ENCODE measurements around the gene ITGA11. TPM values are rescaled to one million over a fixed set of nuclear protein-coding genes. Genes with fewer than 3 reads are reported as not detected.

The ITGA11 gene
- total RNA-seq, 1 donor from 2014 or later: 0.22 TPM

DNA sequence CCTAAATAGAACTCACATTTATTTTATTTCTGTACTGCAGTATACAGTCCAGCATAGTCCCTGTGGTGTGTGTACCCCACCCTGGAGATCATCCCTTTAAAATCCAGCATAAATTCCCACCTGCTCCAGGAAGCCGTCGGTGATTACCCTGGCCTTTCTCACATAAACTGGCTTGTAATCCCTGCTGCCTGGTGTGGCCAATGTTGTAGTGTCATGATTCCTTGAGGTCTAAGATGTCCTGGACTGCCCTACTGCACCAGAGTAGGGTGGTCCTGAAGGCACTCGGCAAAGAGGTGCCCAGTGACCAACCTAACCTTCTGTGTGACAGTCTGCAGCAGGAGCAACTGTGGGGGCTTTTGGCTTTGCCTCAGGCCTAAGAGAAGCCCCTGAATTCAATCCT, 58.9 kb downstream of the ITGA11 start:
- Mint-ChIP-seq H3K4me3 (ENCODE audit: unreplicated experiment) (no peak overlapping the region), H3K9me3 (ENCODE audit: unreplicated experiment) (peaks cover 4% of the 10 kb centered on the region), H3K36me3 (ENCODE audit: unreplicated experiment) (no peaks in the 10 kb centered on the region), H3K4me1 (ENCODE audit: low read depth, unreplicated experiment) (no peaks in the 10 kb centered on the region), H3K27me3 (ENCODE audit: unreplicated experiment) (no peaks in the 10 kb centered on the region), H3K27ac (ENCODE audit: unreplicated experiment) (no peak overlapping the region)
- TF ChIP-seq, protein P1, sequence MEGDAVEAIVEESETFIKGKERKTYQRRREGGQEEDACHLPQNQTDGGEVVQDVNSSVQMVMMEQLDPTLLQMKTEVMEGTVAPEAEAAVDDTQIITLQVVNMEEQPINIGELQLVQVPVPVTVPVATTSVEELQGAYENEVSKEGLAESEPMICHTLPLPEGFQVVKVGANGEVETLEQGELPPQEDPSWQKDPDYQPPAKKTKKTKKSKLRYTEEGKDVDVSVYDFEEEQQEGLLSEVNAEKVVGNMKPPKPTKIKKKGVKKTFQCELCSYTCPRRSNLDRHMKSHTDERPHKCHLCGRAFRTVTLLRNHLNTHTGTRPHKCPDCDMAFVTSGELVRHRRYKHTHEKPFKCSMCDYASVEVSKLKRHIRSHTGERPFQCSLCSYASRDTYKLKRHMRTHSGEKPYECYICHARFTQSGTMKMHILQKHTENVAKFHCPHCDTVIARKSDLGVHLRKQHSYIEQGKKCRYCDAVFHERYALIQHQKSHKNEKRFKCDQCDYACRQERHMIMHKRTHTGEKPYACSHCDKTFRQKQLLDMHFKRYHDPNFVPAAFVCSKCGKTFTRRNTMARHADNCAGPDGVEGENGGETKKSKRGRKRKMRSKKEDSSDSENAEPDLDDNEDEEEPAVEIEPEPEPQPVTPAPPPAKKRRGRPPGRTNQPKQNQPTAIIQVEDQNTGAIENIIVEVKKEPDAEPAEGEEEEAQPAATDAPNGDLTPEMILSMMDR (IDR thresholded peaks at IDR 0.05; ENCODE audit: partially characterized antibody, unreplicated experiment): no peak
- DNase-seq: no peak

DNA sequence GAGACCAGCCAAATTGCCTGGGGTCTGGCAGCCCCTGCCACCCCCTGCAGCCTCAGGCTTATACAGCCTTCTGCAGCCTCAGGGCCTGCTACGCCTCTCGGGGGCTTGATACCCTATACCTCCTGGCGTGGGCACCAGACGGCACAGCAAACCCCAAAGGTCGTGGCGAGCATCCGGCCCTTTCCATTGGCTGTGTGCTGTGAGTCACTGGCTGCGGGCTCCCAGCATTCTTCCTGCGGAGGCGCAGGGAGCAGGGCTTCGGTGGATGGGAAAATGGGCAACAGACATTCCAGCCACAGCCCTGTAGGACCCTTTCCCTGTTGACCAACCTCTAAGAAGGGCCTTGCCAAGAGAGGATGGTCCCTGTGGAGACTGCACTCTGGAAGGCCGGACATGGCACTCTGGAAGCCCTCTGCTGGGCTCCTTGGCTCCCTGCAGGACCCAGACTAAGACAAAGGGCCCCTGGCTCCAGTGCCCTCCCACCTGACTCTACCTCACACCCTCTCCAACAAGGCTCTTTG, 59.6 kb downstream of the ITGA11 start:
- Mint-ChIP-seq H3K4me3 (ENCODE audit: unreplicated experiment) (no peak overlapping the region), H3K36me3 (ENCODE audit: unreplicated experiment) (no peaks in the 10 kb centered on the region), H3K4me1 (ENCODE audit: low read depth, unreplicated experiment) (peaks cover 2% of the 10 kb centered on the region), H3K27me3 (ENCODE audit: unreplicated experiment) (no peaks in the 10 kb centered on the region), H3K9me3 (ENCODE audit: unreplicated experiment) (peaks cover 4% of the 10 kb centered on the region), H3K27ac (ENCODE audit: unreplicated experiment) (no peak overlapping the region)
- DNase-seq: no peak
- TF ChIP-seq, protein P1 (IDR thresholded peaks at IDR 0.05; ENCODE audit: partially characterized antibody, unreplicated experiment): no peak

DNA sequence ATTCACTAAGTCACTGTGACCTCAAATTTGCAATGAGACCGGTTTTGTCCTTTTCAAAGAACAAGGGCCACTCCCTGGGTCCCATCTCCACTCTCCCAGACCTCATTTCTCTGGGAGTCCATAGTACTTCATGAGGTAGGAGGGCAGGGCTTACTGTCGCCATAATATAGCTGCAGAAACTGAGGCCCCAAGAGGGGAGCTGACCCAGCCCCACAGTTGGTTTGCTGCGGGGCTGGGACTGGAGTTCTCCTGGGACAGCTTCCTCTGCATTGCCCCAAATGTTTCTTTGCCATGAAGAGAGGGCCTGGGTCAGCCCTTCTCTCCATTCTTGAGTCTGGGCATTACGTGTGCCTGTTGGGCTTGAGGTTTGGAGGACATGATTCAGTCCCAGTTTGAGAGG, 60.1 kb downstream of the ITGA11 start:
- peaks cover 3% of the 10 kb centered on the region for H3K4me1 Mint-ChIP-seq (ENCODE audit: low read depth, unreplicated experiment)
- TF ChIP-seq, protein P1 (IDR thresholded peaks at IDR 0.05; ENCODE audit: partially characterized antibody, unreplicated experiment): no peak
- no peak overlapping the region for H3K4me3 Mint-ChIP-seq (ENCODE audit: unreplicated experiment)
- no peaks in the 10 kb centered on the region for H3K27me3 Mint-ChIP-seq (ENCODE audit: unreplicated experiment)
- no peak overlapping the region for H3K27ac Mint-ChIP-seq (ENCODE audit: unreplicated experiment)
- no peak for DNase-seq
- no peaks in the 10 kb centered on the region for H3K36me3 Mint-ChIP-seq (ENCODE audit: unreplicated experiment)
- H3K9me3 Mint-ChIP-seq (ENCODE audit: unreplicated experiment): peaks cover 4% of the 10 kb centered on the region

DNA sequence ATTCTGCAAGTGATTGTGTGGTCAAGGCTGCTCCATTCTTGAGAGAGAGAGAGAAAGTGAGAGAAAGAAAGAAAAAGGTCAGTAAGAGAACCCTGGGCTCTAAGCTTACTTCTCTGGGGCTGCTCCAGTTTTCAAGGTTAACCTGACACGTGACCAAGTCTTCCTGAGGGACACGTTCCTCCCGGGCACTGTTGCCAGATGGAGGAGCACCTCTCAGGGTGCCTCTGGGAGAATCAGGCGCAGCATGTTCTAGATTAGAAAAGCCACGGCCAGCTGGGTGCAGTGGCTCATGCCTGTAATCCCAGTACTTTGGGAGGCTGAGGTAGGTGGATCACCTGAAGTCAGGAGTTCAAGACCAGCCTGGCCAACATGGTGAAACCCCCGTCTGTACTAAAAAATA, 60.8 kb downstream of the ITGA11 start:
- no peak overlapping the region for H3K27ac Mint-ChIP-seq (ENCODE audit: unreplicated experiment)
- H3K36me3 Mint-ChIP-seq (ENCODE audit: unreplicated experiment): no peaks in the 10 kb centered on the region
- TF ChIP-seq, protein P1 (IDR thresholded peaks at IDR 0.05; ENCODE audit: partially characterized antibody, unreplicated experiment): no peak
- no peak for DNase-seq
- H3K27me3 Mint-ChIP-seq (ENCODE audit: unreplicated experiment): no peaks in the 10 kb centered on the region
- H3K4me3 Mint-ChIP-seq (ENCODE audit: unreplicated experiment): no peak overlapping the region
- H3K9me3 Mint-ChIP-seq (ENCODE audit: unreplicated experiment): peaks cover 4% of the 10 kb centered on the region
- H3K4me1 Mint-ChIP-seq (ENCODE audit: low read depth, unreplicated experiment): peaks cover 5% of the 10 kb centered on the region

DNA sequence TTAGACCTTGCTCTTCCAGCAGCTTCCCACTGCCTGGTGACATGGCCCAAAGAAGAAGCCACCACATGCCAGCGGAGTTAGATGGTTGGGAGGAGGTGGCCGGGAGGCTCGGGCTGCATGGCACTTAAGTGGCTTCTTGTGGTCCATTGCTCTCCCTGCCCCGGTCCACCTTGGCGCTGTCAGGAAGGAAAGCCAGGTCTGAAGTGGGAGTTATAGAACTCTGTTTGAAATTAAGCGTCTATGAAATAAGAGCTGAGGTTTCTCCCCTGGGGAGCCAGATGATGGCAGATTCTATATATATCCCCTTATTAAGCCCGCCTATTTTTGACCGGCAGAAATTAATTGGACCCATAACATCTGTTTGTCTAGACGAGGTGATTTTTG, 61.2 kb downstream of the ITGA11 start:
- TF ChIP-seq, protein P1 (IDR thresholded peaks at IDR 0.05; ENCODE audit: partially characterized antibody, unreplicated experiment): no peak
- Mint-ChIP-seq H3K4me1 (ENCODE audit: low read depth, unreplicated experiment) (peaks cover 5% of the 10 kb centered on the region), H3K27ac (ENCODE audit: unreplicated experiment) (no peak overlapping the region), H3K36me3 (ENCODE audit: unreplicated experiment) (no peaks in the 10 kb centered on the region), H3K27me3 (ENCODE audit: unreplicated experiment) (no peaks in the 10 kb centered on the region), H3K9me3 (ENCODE audit: unreplicated experiment) (peaks cover 1% of the 10 kb centered on the region), H3K4me3 (ENCODE audit: unreplicated experiment) (no peak overlapping the region)
- no peak for DNase-seq
